GM23338 (cell line): ENCODE results near the gene FAM181B. TPM values are rescaled to one million over a fixed set of nuclear protein-coding genes. Genes with fewer than 3 reads are reported as not detected.

ENCODE experiments used
- ATAC-seq: fragments of 200-7000 bp; cut with Tn5 transposase; 3 replicates; pipeline ENCODE4 v1.9.1; 2020
- DNase-seq: peaks from one replicate; pipeline ENCODE4 v3.0.0-alpha.2; 2015; ENCODE audit warnings: low spot score
- H2AFZ ChIP-seq: fragments of 200-600 bp; sonication (generic); 2 replicates; pipeline ENCODE4 v1.8.0; 2016; ENCODE audit warnings: antibody characterized with exemption, mild to moderate bottlenecking, moderate library complexity
- H3F3A ChIP-seq: fragments of 200-600 bp; sonication (generic); replicated peaks from 2 replicates; pipeline ENCODE4 v1.8.0; 2017; ENCODE audit warnings: antibody characterized with exemption, mixed run types, low read depth
- H3K27ac ChIP-seq: fragments of 200-600 bp; sonication (generic); 2 replicates; pipeline ENCODE4 v1.6.1; 2016; ENCODE audit warnings: low read depth
- H3K27me3 ChIP-seq: fragments of 200-600 bp; sonication (generic); 2 replicates; pipeline ENCODE4 v1.8.0; 2016; ENCODE audit warnings: mild to moderate bottlenecking, mixed run types, moderate library complexity; ENCODE audit not compliant: insufficient read depth
- H3K36me3 ChIP-seq: fragments of 200-600 bp; sonication (generic); 2 replicates; pipeline ENCODE4 v1.8.0; 2016; ENCODE audit warnings: mild to moderate bottlenecking; ENCODE audit not compliant: insufficient read depth
- H3K4me1 ChIP-seq: fragments of 200-600 bp; sonication (generic); 2 replicates; pipeline ENCODE4 v1.8.0; 2016; ENCODE audit warnings: mild to moderate bottlenecking, moderate library complexity; ENCODE audit not compliant: insufficient read depth
- H3K4me2 ChIP-seq: fragments of 200-600 bp; sonication (generic); 2 replicates; pipeline ENCODE4 v1.7.1; 2017; ENCODE audit warnings: mixed run types
- H3K4me3 ChIP-seq: fragments of 200-600 bp; sonication (generic); 2 replicates; pipeline ENCODE4 v1.6.1; 2016; ENCODE audit warnings: mixed run types
- H3K79me2 ChIP-seq: fragments of 200-600 bp; sonication (generic); replicated peaks from 2 replicates; pipeline ENCODE4 v1.8.0; 2017; ENCODE audit warnings: mild to moderate bottlenecking; ENCODE audit not compliant: insufficient read depth
- H3K9me2 ChIP-seq: fragments of 200-600 bp; sonication (generic); 2 replicates; pipeline ENCODE4 v1.8.0; 2017; ENCODE audit not compliant: insufficient read depth
- H4K20me1 ChIP-seq: fragments of 200-600 bp; sonication (generic); replicated peaks from 2 replicates; pipeline ENCODE4 v1.8.0; 2017; ENCODE audit warnings: mild to moderate bottlenecking; ENCODE audit not compliant: insufficient read depth
- H3K27ac Mint-ChIP-seq: 2 replicates; pipeline ENCODE4 v1.8.0; 2020; ENCODE audit warnings: inconsistent platforms, mild to moderate bottlenecking, moderate library complexity, mixed read lengths
- H3K27me3 Mint-ChIP-seq: 3 replicates; pipeline ENCODE4 v1.8.0; 2022; ENCODE audit warnings: low read depth, mild to moderate bottlenecking, moderate library complexity, mixed read lengths, inconsistent platforms; ENCODE audit not compliant: insufficient read depth, poor library complexity
- H3K36me3 Mint-ChIP-seq: 3 replicates; pipeline ENCODE4 v1.8.0; 2021; ENCODE audit warnings: low read depth, mild to moderate bottlenecking, inconsistent platforms, moderate library complexity, mixed read lengths
- H3K4me1 Mint-ChIP-seq: 3 replicates; pipeline ENCODE4 v1.8.0; 2020; ENCODE audit warnings: mild to moderate bottlenecking, inconsistent platforms, mixed read lengths
- H3K4me3 Mint-ChIP-seq: 3 replicates; pipeline ENCODE4 v1.8.0; 2021; ENCODE audit warnings: moderate library complexity, mild to moderate bottlenecking, inconsistent platforms, mixed read lengths
- H3K9me3 Mint-ChIP-seq: 3 replicates; pipeline ENCODE4 v1.8.0; 2020; ENCODE audit warnings: moderate library complexity, mild to moderate bottlenecking, inconsistent platforms, mixed read lengths
- CREB1 ChIP-seq: fragments of 250-450 bp; sonication (Bioruptor Pico); IDR thresholded peaks from 2 replicates; pipeline ENCODE4 v1.5.0; 2020; ENCODE audit warnings: low read depth, mild to moderate bottlenecking, moderate library complexity
- EZH2 ChIP-seq: fragments of 200-600 bp; sonication (generic); IDR thresholded peaks from one replicate; pipeline ENCODE4 v1.8.0; 2017; ENCODE audit warnings: antibody characterized with exemption, mild to moderate bottlenecking, low read depth; ENCODE audit not compliant: unreplicated experiment
- EZH2phosphoT487 ChIP-seq: fragments of 200-600 bp; sonication (generic); IDR thresholded peaks from one replicate; pipeline ENCODE4 v1.8.1; 2018; ENCODE audit warnings: antibody characterized with exemption; ENCODE audit not compliant: unreplicated experiment
- JUNB ChIP-seq: IDR thresholded peaks from one replicate; pipeline ENCODE4 v1.6.1; 2016; ENCODE audit warnings: antibody characterized with exemption; ENCODE audit not compliant: unreplicated experiment
- NANOG ChIP-seq: IDR thresholded peaks from 2 replicates; pipeline ENCODE4 v1.6.1; 2016; ENCODE audit warnings: antibody characterized with exemption, borderline replicate concordance
- POLR2AphosphoS5 ChIP-seq: IDR thresholded peaks from 2 replicates; pipeline ENCODE4 v1.6.1; 2016; ENCODE audit warnings: antibody characterized with exemption, low read depth
- ZNF114 ChIP-seq: fragments of 250-450 bp; sonication (Bioruptor Pico); IDR thresholded peaks from 2 replicates; pipeline ENCODE4 v1.5.0; 2020; ENCODE audit warnings: mild to moderate bottlenecking, moderate library complexity
- ZNF331 ChIP-seq: fragments of 250-450 bp; sonication (Bioruptor Pico); IDR thresholded peaks from 2 replicates; pipeline ENCODE4 v1.5.0; 2020; ENCODE audit warnings: low read depth, mild to moderate bottlenecking, moderate library complexity
- polyA plus RNA-seq: library from polyadenylated mRNA; unstranded; fragments of >200 nt; fragmentation: Nextera tagmentation; extraction: Ambion mirVana; gene quantifications from 2 replicates; pipeline ENCODE4 v1.2.1, GENCODE V29; 2016
- total RNA-seq: library from RNA; depleted of rRNA; stranded (reverse); fragments of >200 nt; shearing (Covaris generic); gene quantifications from 2 replicates; pipeline ENCODE4 v1.2.3, GENCODE V29; 2014
- TF ChIP-seq, protein P1 (sequence below), 2 experiments: fragments of 200-600 bp in 1 of 2; sonication (generic) in 1 of 2; conservative IDR thresholded peaks; 2 replicates each; pipeline versions ENCODE4 v1.5.1 to v1.6.1; 2016 to 2017; ENCODE audit warnings: antibody characterized with exemption in 2 of 2, low read depth in 2 of 2, mild to moderate bottlenecking in 2 of 2, moderate library complexity in 1 of 2
- TF ChIP-seq, protein P2 (sequence below): fragments of 250-450 bp; sonication (Bioruptor Pico); IDR thresholded peaks from 2 replicates; pipeline ENCODE4 v1.5.0; 2020; ENCODE audit warnings: mild to moderate bottlenecking, moderate library complexity
- TF ChIP-seq, protein P3 (sequence below): IDR thresholded peaks from 2 replicates; pipeline ENCODE4 v1.6.1; 2016; ENCODE audit warnings: antibody characterized with exemption

Gene FAM181B
- total and polyA plus RNA-seq, 2 experiments from 2014 or later, result 0.36 to 0.87 TPM

DNA sequence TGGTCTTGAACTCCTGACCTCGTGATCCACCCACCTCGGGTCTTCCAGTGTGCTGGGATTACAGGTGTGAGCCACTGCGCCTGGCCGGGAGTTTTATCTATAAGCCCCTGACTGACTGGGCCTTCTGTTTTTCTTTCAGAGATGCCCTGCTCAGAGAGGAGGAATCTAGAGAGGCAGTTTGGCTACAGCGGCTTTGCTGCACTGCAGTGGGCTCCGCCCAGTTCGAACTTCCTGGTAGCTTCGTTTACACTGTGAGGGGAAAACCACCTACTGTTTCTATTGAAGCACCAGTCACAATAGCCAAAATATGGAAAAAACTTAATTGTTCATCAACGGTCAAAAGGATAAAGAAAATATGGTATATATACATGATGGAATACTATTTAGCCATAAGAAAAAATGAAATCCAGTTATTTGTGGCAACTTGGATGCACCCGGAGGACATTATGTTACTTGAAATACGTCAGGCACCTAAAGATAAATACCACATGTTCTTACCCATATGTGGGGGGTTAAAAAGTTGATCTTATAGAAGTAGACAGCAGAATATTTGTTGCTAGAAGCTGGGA lies 31.9 kb upstream of the FAM181B start:
- H3K9me3 Mint-ChIP-seq, result no peaks in the 10 kb centered on the region
- H3K4me1 Mint-ChIP-seq, result peaks cover 3% of the 10 kb centered on the region; the same call in 1 of the 3 replicates
- TF ChIP-seq, protein P1, sequence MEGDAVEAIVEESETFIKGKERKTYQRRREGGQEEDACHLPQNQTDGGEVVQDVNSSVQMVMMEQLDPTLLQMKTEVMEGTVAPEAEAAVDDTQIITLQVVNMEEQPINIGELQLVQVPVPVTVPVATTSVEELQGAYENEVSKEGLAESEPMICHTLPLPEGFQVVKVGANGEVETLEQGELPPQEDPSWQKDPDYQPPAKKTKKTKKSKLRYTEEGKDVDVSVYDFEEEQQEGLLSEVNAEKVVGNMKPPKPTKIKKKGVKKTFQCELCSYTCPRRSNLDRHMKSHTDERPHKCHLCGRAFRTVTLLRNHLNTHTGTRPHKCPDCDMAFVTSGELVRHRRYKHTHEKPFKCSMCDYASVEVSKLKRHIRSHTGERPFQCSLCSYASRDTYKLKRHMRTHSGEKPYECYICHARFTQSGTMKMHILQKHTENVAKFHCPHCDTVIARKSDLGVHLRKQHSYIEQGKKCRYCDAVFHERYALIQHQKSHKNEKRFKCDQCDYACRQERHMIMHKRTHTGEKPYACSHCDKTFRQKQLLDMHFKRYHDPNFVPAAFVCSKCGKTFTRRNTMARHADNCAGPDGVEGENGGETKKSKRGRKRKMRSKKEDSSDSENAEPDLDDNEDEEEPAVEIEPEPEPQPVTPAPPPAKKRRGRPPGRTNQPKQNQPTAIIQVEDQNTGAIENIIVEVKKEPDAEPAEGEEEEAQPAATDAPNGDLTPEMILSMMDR (conservative IDR thresholded peaks at IDR 0.05; ENCODE audit: low read depth in 2 of 2), result no peak
- no peak for TF ChIP-seq EZH2
- H3K27ac Mint-ChIP-seq, result no peak overlapping the region
- H3K9me2 ChIP-seq, result no peaks in the 10 kb centered on the region
- H3K36me3 ChIP-seq, result no peaks in the 10 kb centered on the region
- no peak overlapping the region for H3K27ac ChIP-seq
- DNase-seq, result peak; percentile 30
- H4K20me1 ChIP-seq, result no peaks in the 10 kb centered on the region
- H3K4me2 ChIP-seq, result no peak overlapping the region
- no peaks in the 10 kb centered on the region for H3K36me3 Mint-ChIP-seq
- no peak for ATAC-seq
- no peak overlapping the region for H3K4me3 Mint-ChIP-seq
- H3K79me2 ChIP-seq, result no peaks in the 10 kb centered on the region
- no peaks in the 10 kb centered on the region for H3F3A ChIP-seq
- H3K27me3 ChIP-seq, result no peaks in the 10 kb centered on the region
- no peaks in the 10 kb centered on the region for H3K4me1 ChIP-seq
- H2AFZ ChIP-seq, result peak overlapping the region; percentile 9; the same call in 1 of the 2 replicates
- no peak overlapping the region for H3K4me3 ChIP-seq
- peaks cover 2% of the 10 kb centered on the region for H3K27me3 Mint-ChIP-seq

DNA sequence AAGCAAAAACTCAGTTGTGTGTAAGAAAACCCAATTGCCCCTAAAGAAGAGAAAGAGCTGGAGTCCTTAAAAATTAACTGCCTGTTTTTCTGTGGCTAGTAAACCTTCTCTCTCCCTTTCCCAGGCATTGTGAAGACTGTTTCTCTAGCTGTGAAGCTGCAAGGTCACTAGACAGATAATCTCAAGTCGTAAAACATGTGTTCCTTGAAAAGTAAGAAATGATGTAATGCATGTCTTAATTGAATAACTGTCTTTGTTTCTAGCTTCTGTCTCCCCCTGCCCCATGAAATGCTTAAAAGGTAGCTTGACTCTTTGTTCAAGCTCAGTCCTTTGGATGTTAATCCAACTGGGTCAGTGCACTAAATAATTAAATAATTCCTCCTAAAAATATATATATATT lies 29.5 kb upstream of the FAM181B start:
- Mint-ChIP-seq H3K36me3 (no peaks in the 10 kb centered on the region), H3K27me3 (peaks cover 2% of the 10 kb centered on the region), H3K4me3 (no peak overlapping the region), H3K9me3 (no peaks in the 10 kb centered on the region), H3K4me1 (peaks cover 3% of the 10 kb centered on the region; the same call in 1 of the 3 replicates), H3K27ac (no peak overlapping the region)
- H3K36me3 ChIP-seq, result no peaks in the 10 kb centered on the region
- H3K4me3 ChIP-seq, result no peak overlapping the region
- no peaks in the 10 kb centered on the region for H3K9me2 ChIP-seq
- H3K4me2 ChIP-seq, result no peak overlapping the region
- DNase-seq (no peak), ATAC-seq (no peak)
- H3K27ac ChIP-seq, result no peak overlapping the region
- no peaks in the 10 kb centered on the region for H3K79me2 ChIP-seq
- no peaks in the 10 kb centered on the region for H4K20me1 ChIP-seq
- no peaks in the 10 kb centered on the region for H3K27me3 ChIP-seq
- no peaks in the 10 kb centered on the region for H3F3A ChIP-seq
- no peak overlapping the region for H2AFZ ChIP-seq
- no peaks in the 10 kb centered on the region for H3K4me1 ChIP-seq
- TF ChIP-seq JUNB (no peak), ZNF114 (no peak), ZNF331 (CRISPR knock-in tag) (no peak), POLR2AphosphoS5 (no peak), NANOG (no peak), CREB1 (CRISPR knock-in tag) (no peak), EZH2phosphoT487 (no peak)
- TF ChIP-seq, protein P2, sequence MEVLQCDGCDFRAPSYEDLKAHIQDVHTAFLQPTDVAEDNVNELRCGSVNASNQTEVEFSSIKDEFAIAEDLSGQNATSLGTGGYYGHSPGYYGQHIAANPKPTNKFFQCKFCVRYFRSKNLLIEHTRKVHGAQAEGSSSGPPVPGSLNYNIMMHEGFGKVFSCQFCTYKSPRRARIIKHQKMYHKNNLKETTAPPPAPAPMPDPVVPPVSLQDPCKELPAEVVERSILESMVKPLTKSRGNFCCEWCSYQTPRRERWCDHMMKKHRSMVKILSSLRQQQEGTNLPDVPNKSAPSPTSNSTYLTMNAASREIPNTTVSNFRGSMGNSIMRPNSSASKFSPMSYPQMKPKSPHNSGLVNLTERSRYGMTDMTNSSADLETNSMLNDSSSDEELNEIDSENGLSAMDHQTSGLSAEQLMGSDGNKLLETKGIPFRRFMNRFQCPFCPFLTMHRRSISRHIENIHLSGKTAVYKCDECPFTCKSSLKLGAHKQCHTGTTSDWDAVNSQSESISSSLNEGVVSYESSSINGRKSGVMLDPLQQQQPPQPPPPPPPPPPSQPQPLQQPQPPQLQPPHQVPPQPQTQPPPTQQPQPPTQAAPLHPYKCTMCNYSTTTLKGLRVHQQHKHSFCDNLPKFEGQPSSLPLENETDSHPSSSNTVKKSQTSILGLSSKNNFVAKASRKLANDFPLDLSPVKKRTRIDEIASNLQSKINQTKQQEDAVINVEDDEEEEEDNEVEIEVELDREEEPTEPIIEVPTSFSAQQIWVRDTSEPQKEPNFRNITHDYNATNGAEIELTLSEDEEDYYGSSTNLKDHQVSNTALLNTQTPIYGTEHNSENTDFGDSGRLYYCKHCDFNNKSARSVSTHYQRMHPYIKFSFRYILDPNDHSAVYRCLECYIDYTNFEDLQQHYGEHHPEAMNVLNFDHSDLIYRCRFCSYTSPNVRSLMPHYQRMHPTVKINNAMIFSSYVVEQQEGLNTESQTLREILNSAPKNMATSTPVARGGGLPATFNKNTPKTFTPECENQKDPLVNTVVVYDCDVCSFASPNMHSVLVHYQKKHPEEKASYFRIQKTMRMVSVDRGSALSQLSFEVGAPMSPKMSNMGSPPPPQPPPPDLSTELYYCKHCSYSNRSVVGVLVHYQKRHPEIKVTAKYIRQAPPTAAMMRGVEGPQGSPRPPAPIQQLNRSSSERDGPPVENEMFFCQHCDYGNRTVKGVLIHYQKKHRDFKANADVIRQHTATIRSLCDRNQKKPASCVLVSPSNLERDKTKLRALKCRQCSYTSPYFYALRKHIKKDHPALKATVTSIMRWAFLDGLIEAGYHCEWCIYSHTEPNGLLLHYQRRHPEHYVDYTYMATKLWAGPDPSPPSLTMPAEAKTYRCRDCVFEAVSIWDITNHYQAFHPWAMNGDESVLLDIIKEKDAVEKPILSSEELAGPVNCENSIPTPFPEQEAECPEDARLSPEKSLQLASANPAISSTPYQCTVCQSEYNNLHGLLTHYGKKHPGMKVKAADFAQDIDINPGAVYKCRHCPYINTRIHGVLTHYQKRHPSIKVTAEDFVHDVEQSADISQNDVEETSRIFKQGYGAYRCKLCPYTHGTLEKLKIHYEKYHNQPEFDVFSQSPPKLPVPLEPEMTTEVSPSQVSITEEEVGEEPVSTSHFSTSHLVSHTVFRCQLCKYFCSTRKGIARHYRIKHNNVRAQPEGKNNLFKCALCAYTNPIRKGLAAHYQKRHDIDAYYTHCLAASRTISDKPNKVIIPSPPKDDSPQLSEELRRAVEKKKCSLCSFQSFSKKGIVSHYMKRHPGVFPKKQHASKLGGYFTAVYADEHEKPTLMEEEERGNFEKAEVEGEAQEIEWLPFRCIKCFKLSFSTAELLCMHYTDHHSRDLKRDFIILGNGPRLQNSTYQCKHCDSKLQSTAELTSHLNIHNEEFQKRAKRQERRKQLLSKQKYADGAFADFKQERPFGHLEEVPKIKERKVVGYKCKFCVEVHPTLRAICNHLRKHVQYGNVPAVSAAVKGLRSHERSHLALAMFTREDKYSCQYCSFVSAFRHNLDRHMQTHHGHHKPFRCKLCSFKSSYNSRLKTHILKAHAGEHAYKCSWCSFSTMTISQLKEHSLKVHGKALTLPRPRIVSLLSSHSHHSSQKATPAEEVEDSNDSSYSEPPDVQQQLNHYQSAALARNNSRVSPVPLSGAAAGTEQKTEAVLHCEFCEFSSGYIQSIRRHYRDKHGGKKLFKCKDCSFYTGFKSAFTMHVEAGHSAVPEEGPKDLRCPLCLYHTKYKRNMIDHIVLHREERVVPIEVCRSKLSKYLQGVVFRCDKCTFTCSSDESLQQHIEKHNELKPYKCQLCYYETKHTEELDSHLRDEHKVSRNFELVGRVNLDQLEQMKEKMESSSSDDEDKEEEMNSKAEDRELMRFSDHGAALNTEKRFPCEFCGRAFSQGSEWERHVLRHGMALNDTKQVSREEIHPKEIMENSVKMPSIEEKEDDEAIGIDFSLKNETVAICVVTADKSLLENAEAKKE, result no peak
- TF ChIP-seq, protein P3, sequence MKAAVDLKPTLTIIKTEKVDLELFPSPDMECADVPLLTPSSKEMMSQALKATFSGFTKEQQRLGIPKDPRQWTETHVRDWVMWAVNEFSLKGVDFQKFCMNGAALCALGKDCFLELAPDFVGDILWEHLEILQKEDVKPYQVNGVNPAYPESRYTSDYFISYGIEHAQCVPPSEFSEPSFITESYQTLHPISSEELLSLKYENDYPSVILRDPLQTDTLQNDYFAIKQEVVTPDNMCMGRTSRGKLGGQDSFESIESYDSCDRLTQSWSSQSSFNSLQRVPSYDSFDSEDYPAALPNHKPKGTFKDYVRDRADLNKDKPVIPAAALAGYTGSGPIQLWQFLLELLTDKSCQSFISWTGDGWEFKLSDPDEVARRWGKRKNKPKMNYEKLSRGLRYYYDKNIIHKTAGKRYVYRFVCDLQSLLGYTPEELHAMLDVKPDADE, result no peak
- TF ChIP-seq, protein P1 (conservative IDR thresholded peaks at IDR 0.05; ENCODE audit: low read depth in 2 of 2), result no peak
